Measurements from ENCODE around the gene MAP3K14.

GRCh38 chr17:45302649-45303173 lies 14.1 kb downstream of the MAP3K14 start:
- TF ChIP-seq CTCF (IDR thresholded peaks at IDR 0.05; ENCODE audit: low read depth, low read length, poor library complexity, severe bottlenecking): no peak
- TF ChIP-seq EZH2phosphoT487 (IDR thresholded peaks at IDR 0.05; ENCODE audit: borderline replicate concordance, low read length): no peak

Measured in DOHH2 (cell line).